Trophoblast cell (in vitro differentiated cells and primary cell): Measurements from ENCODE around the gene CETP.

Experiments
- DNase-seq, 2 donors: peaks; one replicate each; pipeline ENCODE4 v3.0.0-alpha.2; 2016
- H2AFZ ChIP-seq: 2 replicates; pipeline ENCODE4 v1.6.1; 2013; ENCODE audit warnings: low read length, moderate library complexity, mild to moderate bottlenecking; ENCODE audit not compliant: insufficient read depth, poor library complexity
- H2AK5ac ChIP-seq: 2 replicates; pipeline ENCODE4 v1.6.1; 2013; ENCODE audit warnings: mild to moderate bottlenecking, low read length
- H2BK120ac ChIP-seq: 2 replicates; pipeline ENCODE4 v1.6.1; 2013; ENCODE audit warnings: low read length, mild to moderate bottlenecking, moderate library complexity; ENCODE audit not compliant: insufficient read depth, poor library complexity
- H2BK12ac ChIP-seq: 2 replicates; pipeline ENCODE4 v1.6.1; 2013; ENCODE audit warnings: mild to moderate bottlenecking, low read length, moderate library complexity
- H2BK5ac ChIP-seq: 2 replicates; pipeline ENCODE4 v1.6.1; 2013; ENCODE audit warnings: low read length, low read depth, moderate library complexity, mild to moderate bottlenecking; ENCODE audit not compliant: poor library complexity
- H3K14ac ChIP-seq: 2 replicates; pipeline ENCODE4 v1.6.1; 2013; ENCODE audit warnings: mild to moderate bottlenecking, low read length
- H3K18ac ChIP-seq: 2 replicates; pipeline ENCODE4 v1.6.1; 2013; ENCODE audit warnings: mild to moderate bottlenecking, low read length
- H3K23ac ChIP-seq: 2 replicates; pipeline ENCODE4 v1.6.1; 2013; ENCODE audit warnings: low read length
- H3K27ac ChIP-seq: 2 replicates; pipeline ENCODE4 v1.5.1; 2013; ENCODE audit warnings: low read depth, mild to moderate bottlenecking, inconsistent platforms, low read length, moderate library complexity
- H3K27me3 ChIP-seq: 2 replicates; pipeline ENCODE4 v1.6.1; 2013; ENCODE audit warnings: inconsistent platforms, mild to moderate bottlenecking, low read length, moderate library complexity; ENCODE audit not compliant: insufficient read depth
- H3K36me3 ChIP-seq, 2 experiments: 1 replicate in 1 of 2; 2 replicates in 1 of 2; pipeline ENCODE4 v1.6.1; 2013; ENCODE audit warnings: low read length in 2 of 2, mild to moderate bottlenecking in 2 of 2, moderate library complexity in 1 of 2; ENCODE audit not compliant: insufficient read depth in 2 of 2, control insufficient read depth in 1 of 2
- H3K4ac ChIP-seq: 2 replicates; pipeline ENCODE4 v1.6.1; 2013; ENCODE audit warnings: low read depth, mild to moderate bottlenecking, low read length, moderate library complexity
- H3K4me1 ChIP-seq, 2 experiments: 1 replicate in 1 of 2; 2 replicates in 1 of 2; pipeline ENCODE4 v1.6.1; 2013; ENCODE audit warnings: low read length in 2 of 2, mild to moderate bottlenecking in 2 of 2, moderate library complexity in 1 of 2; ENCODE audit not compliant: insufficient read depth in 2 of 2, control insufficient read depth in 1 of 2
- H3K4me2 ChIP-seq: 2 replicates; pipeline ENCODE4 v1.6.1; 2013; ENCODE audit warnings: inconsistent platforms, mild to moderate bottlenecking, low read length, moderate library complexity
- H3K4me3 ChIP-seq: 2 replicates; pipeline ENCODE4 v1.5.1; 2013; ENCODE audit warnings: mild to moderate bottlenecking, low read depth, low read length, inconsistent platforms
- H3K79me1 ChIP-seq: one replicate; pipeline ENCODE4 v1.6.1; 2013; ENCODE audit warnings: low read length
- H3K79me2 ChIP-seq: 2 replicates; pipeline ENCODE4 v1.6.1; 2013; ENCODE audit warnings: low read length, mild to moderate bottlenecking; ENCODE audit not compliant: control insufficient read depth, insufficient read depth, poor library complexity
- H3K9ac ChIP-seq: 2 replicates; pipeline ENCODE4 v1.6.1; 2013; ENCODE audit warnings: mild to moderate bottlenecking, low read length
- H3K9me3 ChIP-seq: 2 replicates; pipeline ENCODE4 v1.6.1; 2013; ENCODE audit warnings: low read depth, mild to moderate bottlenecking, control low read depth, inconsistent platforms, low read length; ENCODE audit not compliant: insufficient read depth
- H4K12ac ChIP-seq: 2 replicates; pipeline ENCODE4 v1.6.1; 2013; ENCODE audit warnings: low read depth, mild to moderate bottlenecking, low read length, moderate library complexity
- H4K8ac ChIP-seq: 2 replicates; pipeline ENCODE4 v1.6.1; 2013; ENCODE audit warnings: low read depth, mild to moderate bottlenecking, low read length, moderate library complexity
- H4K91ac ChIP-seq: one replicate; pipeline ENCODE4 v1.6.1; 2013; ENCODE audit warnings: low read depth, mild to moderate bottlenecking, low read length, moderate library complexity
- WGBS: extraction: QIAGEN DNeasy Blood & Tissue Kit; methylation state at CpG from one replicate; pipeline ENCODE4 v1.1.7; 2013; ENCODE audit warnings: missing lambda C conversion rate; ENCODE audit not compliant: insufficient read length, insufficient coverage; ENCODE audit errors: extremely low coverage; 5-methylcytosine and 5-hydroxymethylcytosine counted together

The CETP gene

DNA sequence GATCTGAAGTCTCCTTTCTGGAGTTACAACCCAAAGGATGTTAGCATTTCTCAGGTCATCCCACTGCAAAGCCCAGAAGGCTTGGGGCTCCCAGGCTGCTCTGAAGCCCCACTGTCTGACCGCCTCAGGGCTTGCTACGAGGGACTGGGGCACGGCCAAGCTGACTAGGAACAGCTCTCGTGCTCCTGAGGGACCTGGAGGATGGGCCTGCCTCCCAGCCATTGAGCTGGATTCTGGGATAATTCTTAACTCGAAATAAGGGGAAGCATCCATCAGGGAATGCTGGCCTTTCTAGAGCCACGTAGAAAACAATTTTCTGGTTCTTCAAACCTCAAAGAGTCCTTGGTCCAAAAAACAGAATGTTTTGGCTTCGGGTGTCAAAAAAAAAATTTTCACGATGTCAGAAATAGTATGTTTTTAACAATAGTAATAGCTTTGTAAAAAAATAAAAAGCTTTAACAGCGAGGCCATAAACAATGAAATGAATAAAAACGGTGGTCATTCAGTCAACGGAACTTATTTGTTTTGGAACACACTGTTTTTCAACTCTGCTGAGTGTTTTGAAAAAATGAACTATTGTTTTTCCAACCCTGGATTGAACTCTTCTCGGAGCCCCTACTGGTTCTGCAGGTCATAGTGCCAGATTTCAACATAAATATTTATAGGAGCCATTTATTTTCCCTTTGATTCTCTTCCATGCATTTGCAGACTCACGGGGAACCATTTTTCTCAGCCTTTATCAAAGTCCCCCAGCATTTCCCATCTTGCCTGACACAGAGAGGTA lies 46.2 kb upstream of the CETP start:
- Histone ChIP-seq H3K14ac (no peak overlapping the region), H2BK5ac (no peak overlapping the region), H4K8ac (no peak overlapping the region), H3K4me1 (peaks cover 32 to 52% of the 10 kb centered on the region in 2 experiments), H2BK120ac (no peak overlapping the region), H2AK5ac (no peak overlapping the region), H2AFZ (no peak overlapping the region), H3K36me3 (no peaks in the 10 kb centered on the region), H3K23ac (no peak overlapping the region), H3K79me2 (no peaks in the 10 kb centered on the region), H3K4ac (no peak overlapping the region), H3K79me1 (peaks cover 33% of the 10 kb centered on the region), H3K4me3 (no peak overlapping the region), H3K27me3 (no peaks in the 10 kb centered on the region), H3K9me3 (no peaks in the 10 kb centered on the region), H3K27ac (no peak overlapping the region), H3K4me2 (no peak overlapping the region), H3K9ac (no peak overlapping the region), H4K12ac (no peak overlapping the region), H4K91ac (no peak overlapping the region), H3K18ac (no peak overlapping the region), H2BK12ac (peak overlapping the region; percentile 68)
- no CpG with 5 or more reads among the region's 13 CpGs for WGBS
- DNase-seq = no peak

DNA sequence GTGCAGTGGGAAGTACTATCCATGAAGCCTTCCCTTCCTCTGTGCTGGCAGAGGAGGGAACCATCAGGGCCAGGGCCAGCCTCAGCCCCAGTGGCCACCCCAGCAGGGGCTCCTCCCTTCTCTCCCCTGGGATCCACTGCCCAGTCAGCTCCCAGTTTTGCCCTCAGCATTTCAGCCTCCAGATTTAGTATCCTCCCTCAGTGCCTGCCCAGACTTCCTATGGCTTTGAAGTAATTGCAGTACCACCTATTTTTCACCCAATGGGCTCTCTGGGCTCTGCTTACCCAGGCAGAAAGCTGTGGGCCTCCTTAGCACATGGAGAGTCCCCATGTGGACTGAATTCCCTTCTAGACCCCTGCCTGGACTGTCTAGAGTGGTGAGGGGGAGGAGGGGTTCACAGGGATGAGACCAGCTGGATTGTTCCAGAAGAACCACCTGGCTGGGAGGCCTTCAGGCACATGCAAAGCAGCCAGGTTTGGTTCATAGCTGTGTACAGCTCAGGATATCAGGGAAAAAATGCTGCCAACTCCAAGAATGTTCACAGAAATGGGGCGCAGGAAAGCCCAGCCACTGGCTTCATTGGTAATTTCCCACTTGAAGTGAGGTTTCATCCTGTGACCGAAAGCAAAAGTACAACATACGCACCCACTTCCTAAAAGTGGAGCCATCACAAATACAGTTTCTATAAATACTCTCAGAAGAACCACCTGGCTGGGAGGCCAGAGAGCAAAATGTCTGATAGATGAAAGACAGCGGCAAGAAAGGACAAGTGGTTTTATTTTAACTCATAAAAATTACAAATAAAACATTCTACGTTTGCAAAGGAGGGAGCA lies 45.0 kb upstream of the CETP start:
- Histone ChIP-seq H2BK12ac (peak overlapping the region; percentile 75), H2AFZ (no peak overlapping the region), H3K4me2 (no peak overlapping the region), H2BK120ac (peak overlapping the region; percentile 61), H3K4me1 (peaks cover 26 to 43% of the 10 kb centered on the region in 2 experiments), H4K91ac (peak overlapping the region; percentile 59), H3K9me3 (no peaks in the 10 kb centered on the region), H3K14ac (peak overlapping the region; percentile 47), H3K27me3 (no peaks in the 10 kb centered on the region), H3K79me1 (peaks cover 26% of the 10 kb centered on the region), H3K18ac (no peak overlapping the region), H2BK5ac (no peak overlapping the region), H3K27ac (no peak overlapping the region), H4K8ac (peak overlapping the region; percentile 32), H3K36me3 (no peaks in the 10 kb centered on the region), H3K79me2 (no peaks in the 10 kb centered on the region), H4K12ac (no peak overlapping the region), H3K4me3 (no peak overlapping the region), H2AK5ac (peak overlapping the region; percentile 36), H3K4ac (no peak overlapping the region), H3K23ac (no peak overlapping the region), H3K9ac (no peak overlapping the region)
- no CpG with 5 or more reads among the region's 5 CpGs for WGBS
- peak in 1 of 2 donors; percentile 28 for DNase-seq

GRCh38 chr16:56918467-56919012 lies 43.2 kb upstream of the CETP start:
- no peaks in the 10 kb centered on the region for H3K9me3 ChIP-seq
- H3K4me2 ChIP-seq = no peak overlapping the region
- peak overlapping the region; percentile 39 for H4K91ac ChIP-seq
- H3K4ac ChIP-seq = no peak overlapping the region
- H2BK5ac ChIP-seq = peak overlapping the region; percentile 23
- H3K27ac ChIP-seq = no peak overlapping the region
- no peak for DNase-seq
- no peak overlapping the region for H3K4me3 ChIP-seq
- peak overlapping the region; percentile 13 for H4K8ac ChIP-seq
- WGBS = no CpG with 5 or more reads among the region's 12 CpGs
- peak overlapping the region; percentile 81 for H2BK120ac ChIP-seq
- peak overlapping the region; percentile 63 for H2BK12ac ChIP-seq
- H3K36me3 ChIP-seq = no peaks in the 10 kb centered on the region
- H3K23ac ChIP-seq = no peak overlapping the region
- H3K4me1 ChIP-seq = peaks cover 13 to 27% of the 10 kb centered on the region in 2 experiments
- H3K18ac ChIP-seq = peak overlapping the region; percentile 49
- peak overlapping the region; percentile 61 for H2AK5ac ChIP-seq
- peaks cover 13% of the 10 kb centered on the region for H3K79me1 ChIP-seq
- no peaks in the 10 kb centered on the region for H3K27me3 ChIP-seq
- H2AFZ ChIP-seq = no peak overlapping the region
- H3K9ac ChIP-seq = no peak overlapping the region
- no peak overlapping the region for H3K14ac ChIP-seq
- H3K79me2 ChIP-seq = no peaks in the 10 kb centered on the region
- H4K12ac ChIP-seq = no peak overlapping the region

DNA sequence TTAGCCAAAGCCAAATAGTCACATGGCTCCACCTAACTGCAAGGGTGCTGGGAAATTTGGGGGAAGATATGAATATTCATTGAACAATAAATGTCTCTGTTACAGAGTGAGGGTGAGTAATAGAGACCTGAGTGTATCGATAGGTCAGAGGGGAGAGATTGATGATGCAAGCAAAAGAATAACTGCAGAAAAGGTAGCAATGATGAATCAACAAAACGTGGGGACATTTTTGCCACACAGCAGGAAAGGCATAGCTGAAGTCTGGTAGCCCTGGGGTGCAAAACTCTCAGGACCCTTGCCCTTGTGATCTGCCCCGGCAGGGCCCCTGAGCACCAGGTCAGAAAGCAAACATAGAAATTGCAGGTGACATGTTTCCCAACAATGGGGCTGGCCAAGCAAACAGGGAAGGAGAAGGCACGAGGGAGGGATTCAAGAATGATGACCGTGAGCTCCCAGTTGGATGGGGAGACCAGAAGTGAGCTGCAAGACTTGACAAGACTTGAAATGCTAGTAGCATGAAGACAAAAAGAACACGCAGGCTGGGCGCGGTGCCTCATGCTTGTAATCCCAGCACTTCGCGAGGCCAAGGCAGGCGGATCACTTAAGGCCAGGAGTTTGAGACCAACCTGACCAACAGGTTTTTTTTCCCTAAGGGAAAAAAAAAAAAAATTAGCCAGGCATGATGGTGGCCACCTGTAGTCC lies 42.5 kb upstream of the CETP start:
- H3K18ac ChIP-seq = peak overlapping the region; percentile 52
- H3K9ac ChIP-seq = no peak overlapping the region
- no peaks in the 10 kb centered on the region for H3K9me3 ChIP-seq
- no peak overlapping the region for H2AK5ac ChIP-seq
- no peak overlapping the region for H3K23ac ChIP-seq
- H3K27me3 ChIP-seq = no peaks in the 10 kb centered on the region
- peaks cover 13% of the 10 kb centered on the region for H3K79me1 ChIP-seq
- H3K27ac ChIP-seq = peak overlapping the region; percentile 58
- peak; percentile 96 to 98 for DNase-seq
- no peak overlapping the region for H2AFZ ChIP-seq
- H3K14ac ChIP-seq = peak overlapping the region; percentile 61
- no peaks in the 10 kb centered on the region for H3K36me3 ChIP-seq
- peak overlapping the region; percentile 81 for H2BK120ac ChIP-seq
- peaks cover 13 to 27% of the 10 kb centered on the region in 2 experiments for H3K4me1 ChIP-seq
- H4K91ac ChIP-seq = peak overlapping the region; percentile 79
- H4K12ac ChIP-seq = no peak overlapping the region
- H3K4me2 ChIP-seq = no peak overlapping the region
- peak overlapping the region; percentile 63 for H2BK12ac ChIP-seq
- no CpG with 5 or more reads among the region's 11 CpGs for WGBS
- H3K79me2 ChIP-seq = no peaks in the 10 kb centered on the region
- H4K8ac ChIP-seq = peak overlapping the region; percentile 63
- H3K4me3 ChIP-seq = no peak overlapping the region
- peak overlapping the region; percentile 73 for H2BK5ac ChIP-seq
- H3K4ac ChIP-seq = no peak overlapping the region
